Mesodermal cell (in vitro differentiated cells): Measurements from ENCODE around the gene COPB1.
A peak's percentile ranks its signal among the peaks of the same experiment; 100 is the strongest.

Experiments
- H3K27ac ChIP-seq: 2 replicates; pipeline ENCODE4 v1.7.0; 2013; ENCODE audit warnings: mild to moderate bottlenecking, low read depth, low read length, moderate library complexity; ENCODE audit not compliant: severe bottlenecking
- H3K36me3 ChIP-seq: 2 replicates; pipeline ENCODE4 v1.7.1; 2013; ENCODE audit warnings: mild to moderate bottlenecking, low read length, moderate library complexity; ENCODE audit not compliant: control insufficient read depth, insufficient read depth
- H3K4me1 ChIP-seq: one replicate; pipeline ENCODE4 v1.7.1; 2013; ENCODE audit warnings: mild to moderate bottlenecking, low read length; ENCODE audit not compliant: insufficient read depth, control insufficient read depth, poor library complexity, severe bottlenecking
- H3K4me3 ChIP-seq: 2 replicates; pipeline ENCODE4 v1.7.0; 2013; ENCODE audit warnings: low read length, control low read depth, mild to moderate bottlenecking; ENCODE audit not compliant: insufficient read depth, poor library complexity, severe bottlenecking; ENCODE audit errors: extremely low read depth
- H3K9me3 ChIP-seq: 2 replicates; pipeline ENCODE4 v1.7.1; 2013; ENCODE audit warnings: mild to moderate bottlenecking, low read length, moderate library complexity; ENCODE audit not compliant: control insufficient read depth
- WGBS, 2 experiments: methylation state at CpG; one replicate each; pipeline ENCODE4 v1.1.5; 2013; ENCODE audit warnings: missing lambda C conversion rate in 2 of 2; ENCODE audit not compliant: insufficient coverage in 2 of 2; 5-methylcytosine and 5-hydroxymethylcytosine counted together

COPB1 gene

GRCh38 chr11:14413307-14414069 is 86.1 kb downstream of the COPB1 start:
- H3K4me1 ChIP-seq, result peaks cover 36% of the 10 kb centered on the region
- 62 to 76% methylated on average over 4 of the region's 4 CpGs for WGBS, 2 experiments
- no peaks in the 10 kb centered on the region for H3K9me3 ChIP-seq
- no peak overlapping the region for H3K4me3 ChIP-seq
- no peaks in the 10 kb centered on the region for H3K36me3 ChIP-seq
- peak overlapping the region; percentile 80 for H3K27ac ChIP-seq

DNA sequence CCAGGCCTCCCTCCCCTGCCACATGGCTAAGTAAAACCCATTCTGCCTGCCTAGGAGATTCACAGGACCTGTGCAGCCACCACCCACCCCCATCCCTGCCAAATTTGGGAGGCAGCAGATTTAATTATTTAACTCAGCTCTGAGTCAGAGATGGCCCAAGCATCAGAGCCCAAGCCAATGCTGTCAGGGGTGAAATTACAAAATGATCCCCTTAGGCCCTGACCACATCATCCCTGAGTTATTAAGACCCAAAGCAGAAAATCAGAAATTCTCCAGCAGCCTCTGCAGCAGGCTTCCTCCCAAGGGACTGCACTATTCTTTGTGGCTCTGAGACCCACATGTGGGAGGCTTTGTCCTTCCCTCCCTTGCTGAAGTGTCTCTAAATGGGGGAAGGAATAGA is 87.8 kb downstream of the COPB1 start:
- Histone ChIP-seq H3K36me3 (no peaks in the 10 kb centered on the region), H3K9me3 (no peaks in the 10 kb centered on the region), H3K4me1 (peaks cover 24% of the 10 kb centered on the region), H3K4me3 (no peak overlapping the region), H3K27ac (peak overlapping the region; percentile 46)

GRCh38 chr11:14409891-14410290 is 89.7 kb downstream of the COPB1 start:
- Histone ChIP-seq H3K4me1 (peaks cover 18% of the 10 kb centered on the region), H3K36me3 (no peaks in the 10 kb centered on the region)
- WGBS, 2 experiments, result 72 to 100% methylated on average over 1 to 3 of the region's 3 CpGs

GRCh38 chr11:14408612-14409011 is 91.0 kb downstream of the COPB1 start:
- Histone ChIP-seq H3K9me3 (no peaks in the 10 kb centered on the region), H3K4me3 (no peak overlapping the region), H3K4me1 (peaks cover 11% of the 10 kb centered on the region), H3K27ac (no peak overlapping the region), H3K36me3 (no peaks in the 10 kb centered on the region)
- WGBS, 2 experiments, result 71% methylated on average over 1 of the region's 2 CpGs; no CpG with 5 or more reads in 1 of the 2 experiments

More at GRCh38 chr11:14409891-14410290, 89.7 kb downstream of the COPB1 start:
- no peak overlapping the region for H3K27ac ChIP-seq
- H3K4me3 ChIP-seq, result no peak overlapping the region
- H3K9me3 ChIP-seq, result no peaks in the 10 kb centered on the region
